ENCODE results near the gene PDE3B. TPM values are rescaled to one million over a fixed set of nuclear protein-coding genes. Genes with fewer than 3 reads are reported as not detected.
"Not testable (repeated sequence)": the region's sequence is repeated elsewhere in the genome, so short reads cannot be mapped to it uniquely, and the experiment has no call there.

PDE3B gene
- total and polyA plus RNA-seq, 2 of the 8 experiments (the other 6 are each of a cell fraction or from before 2014, with no cell fraction given), result 2.7 to 10.9 TPM

DNA sequence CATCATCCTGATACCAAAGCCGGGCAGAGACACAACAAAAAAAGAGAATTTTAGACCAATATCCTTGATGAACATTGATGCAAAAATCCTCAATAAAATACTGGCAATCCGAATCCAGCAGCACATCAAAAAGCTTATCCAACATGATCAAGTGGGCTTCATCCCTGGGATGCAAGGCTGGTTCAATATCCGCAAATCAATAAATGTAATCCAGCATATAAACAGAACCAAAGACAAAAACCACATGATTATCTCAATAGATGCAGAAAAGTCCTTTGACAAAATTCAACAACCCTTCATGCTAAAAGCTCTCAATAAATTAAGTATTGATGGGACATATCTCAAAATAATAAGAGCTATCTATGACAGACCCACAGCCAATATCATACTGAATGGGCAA lies 21.3 kb downstream of the PDE3B start:
- H2AK5ac ChIP-seq (ENCODE audit: low read depth, low read length); H3K14ac ChIP-seq (ENCODE audit: insufficient read length); H3K18ac ChIP-seq (ENCODE audit: extremely low read depth, low read length); H3K27me3 ChIP-seq (replicated peaks in 1 of 4; ENCODE audit: control insufficient read depth in 3 of 4, extremely low read depth in 1 of 4, insufficient read depth in 3 of 4, low read length in 3 of 4); H3K9ac ChIP-seq (replicated peaks in 1 of 4; ENCODE audit: extremely low read depth in 1 of 4, low read depth in 3 of 4, low read length in 3 of 4); H3K79me2 ChIP-seq (ENCODE audit: control insufficient read depth in 1 of 2, insufficient read depth in 2 of 2, low read length in 2 of 2); H3K23me2 ChIP-seq (ENCODE audit: low read depth, low read length); H4K91ac ChIP-seq (replicated peaks; ENCODE audit: insufficient read length, low read length); H4K5ac ChIP-seq (ENCODE audit: insufficient read length, low read depth, low read length); H3K56ac ChIP-seq (replicated peaks; ENCODE audit: insufficient read length, low read depth, low read length); H3K27ac ChIP-seq (ENCODE audit: low read depth, low read length); H2BK20ac ChIP-seq (ENCODE audit: low read length); H3K4me2 ChIP-seq (ENCODE audit: insufficient read depth in 1 of 2, low read depth in 2 of 2, low read length in 2 of 2); CTCF ChIA-PET (ENCODE audit: partially characterized antibody); H2AFZ ChIP-seq (ENCODE audit: low read length); H3K23ac ChIP-seq (ENCODE audit: insufficient read length); H2BK15ac ChIP-seq (ENCODE audit: low read length); H3K36me3 ChIP-seq (ENCODE audit: control insufficient read depth in 2 of 4, insufficient read depth in 4 of 4, low read length in 3 of 4); H4K8ac ChIP-seq (ENCODE audit: extremely low read depth, insufficient read depth, low read length); H2BK5ac ChIP-seq (ENCODE audit: low read depth, low read length); FAIRE-seq; H4K20me1 ChIP-seq (replicated peaks in 1 of 2; ENCODE audit: control insufficient read depth in 1 of 2, insufficient read depth in 2 of 2, low read length in 2 of 2); H3K79me1 ChIP-seq (ENCODE audit: low read depth, low read length); H2BK120ac ChIP-seq (replicated peaks; ENCODE audit: low read depth, low read length); H2BK12ac ChIP-seq (ENCODE audit: low read depth, low read length); DNase-seq (ENCODE audit: low read depth in 1 of 2, low spot score in 2 of 2); H3K4me1 ChIP-seq (replicated peaks in 1 of 4; ENCODE audit: control insufficient read depth in 3 of 4, insufficient read depth in 4 of 4, low read length in 3 of 4); H3K4ac ChIP-seq (replicated peaks; ENCODE audit: insufficient read length, low read depth, low read length); H3K4me3 ChIP-seq (ENCODE audit: extremely low read depth in 1 of 4, insufficient read depth in 2 of 4, low read depth in 3 of 4, low read length in 4 of 4): not testable (repeated sequence)
- peaks cover 0 to 11% of the 10 kb centered on the region in 2 experiments; a peak in 1 of 4 replicates for H3K9me3 ChIP-seq (ENCODE audit: insufficient read depth in 2 of 2, low read depth in 1 of 2, low read length in 1 of 2)
- 91% methylated on average over 3 of the region's 3 CpGs; no CpG with 5 or more reads in 1 of the 2 experiments for WGBS, 2 experiments (ENCODE audit: extremely low coverage in 1 of 2, insufficient coverage in 1 of 2, insufficient read length in 1 of 2, insufficient replicate concordance in 2 of 2, low coverage in 1 of 2, low lambda C conversion rate in 2 of 2, missing lambda C conversion rate in 1 of 2)
- POLR2A ChIA-PET (ENCODE audit: partially characterized antibody), result interaction anchor here (0.8 kb wide), 1 partner anchor 25 kb away, joined by 3 read pairs; no protein-coding TSS in a partner anchor

DNA sequence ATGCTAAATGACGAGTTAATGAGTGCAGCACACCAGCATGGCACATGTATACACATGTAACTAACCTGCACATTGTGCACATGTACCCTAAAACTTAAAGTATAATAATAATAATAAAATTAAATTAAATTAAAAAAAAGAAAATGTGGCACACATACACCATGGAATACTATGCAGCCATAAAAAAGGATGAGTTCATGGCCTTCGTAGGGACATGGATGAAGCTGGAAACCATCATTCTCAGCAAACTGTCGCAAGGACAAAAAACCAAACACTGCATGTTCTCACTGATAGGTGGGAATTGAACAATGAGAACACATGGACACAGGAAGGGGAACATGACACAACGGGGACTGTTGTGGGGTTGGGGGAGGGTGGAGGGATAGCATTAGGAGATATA lies 23.7 kb downstream of the PDE3B start:
- CTCF ChIA-PET (ENCODE audit: partially characterized antibody), result interaction anchor here (1.0 to 1.6 kb wide), 3 partner anchors 237 to 308 kb away, joined by 3 to 4 read pairs (median 3); no protein-coding TSS in a partner anchor
- H4K91ac ChIP-seq (replicated peaks; ENCODE audit: insufficient read length, low read length); H3K4me2 ChIP-seq (ENCODE audit: insufficient read depth in 1 of 2, low read depth in 2 of 2, low read length in 2 of 2); H2AK5ac ChIP-seq (ENCODE audit: low read depth, low read length); H3K4ac ChIP-seq (replicated peaks; ENCODE audit: insufficient read length, low read depth, low read length); H3K9me3 ChIP-seq (ENCODE audit: insufficient read depth in 2 of 2, low read depth in 1 of 2, low read length in 1 of 2); H3K27ac ChIP-seq (ENCODE audit: low read depth, low read length); H3K14ac ChIP-seq (ENCODE audit: insufficient read length); H2BK120ac ChIP-seq (replicated peaks; ENCODE audit: low read depth, low read length); H3K56ac ChIP-seq (replicated peaks; ENCODE audit: insufficient read length, low read depth, low read length); FAIRE-seq; H3K23me2 ChIP-seq (ENCODE audit: low read depth, low read length); H2AFZ ChIP-seq (ENCODE audit: low read length); H4K5ac ChIP-seq (ENCODE audit: insufficient read length, low read depth, low read length); H3K79me1 ChIP-seq (ENCODE audit: low read depth, low read length); H3K18ac ChIP-seq (ENCODE audit: extremely low read depth, low read length); H2BK12ac ChIP-seq (ENCODE audit: low read depth, low read length); H2BK15ac ChIP-seq (ENCODE audit: low read length); POLR2A ChIA-PET (ENCODE audit: partially characterized antibody); H4K8ac ChIP-seq (ENCODE audit: extremely low read depth, insufficient read depth, low read length); H4K20me1 ChIP-seq (replicated peaks in 1 of 2; ENCODE audit: control insufficient read depth in 1 of 2, insufficient read depth in 2 of 2, low read length in 2 of 2); H3K4me3 ChIP-seq (ENCODE audit: extremely low read depth in 1 of 4, insufficient read depth in 2 of 4, low read depth in 3 of 4, low read length in 4 of 4); H3K9ac ChIP-seq (replicated peaks in 1 of 4; ENCODE audit: extremely low read depth in 1 of 4, low read depth in 3 of 4, low read length in 3 of 4); H3K79me2 ChIP-seq (ENCODE audit: control insufficient read depth in 1 of 2, insufficient read depth in 2 of 2, low read length in 2 of 2); H3K36me3 ChIP-seq (ENCODE audit: control insufficient read depth in 2 of 4, insufficient read depth in 4 of 4, low read length in 3 of 4); DNase-seq (ENCODE audit: low read depth in 1 of 2, low spot score in 2 of 2); H3K4me1 ChIP-seq (replicated peaks in 1 of 4; ENCODE audit: control insufficient read depth in 3 of 4, insufficient read depth in 4 of 4, low read length in 3 of 4); H3K27me3 ChIP-seq (replicated peaks in 1 of 4; ENCODE audit: control insufficient read depth in 3 of 4, extremely low read depth in 1 of 4, insufficient read depth in 3 of 4, low read length in 3 of 4); H3K23ac ChIP-seq (ENCODE audit: insufficient read length); H2BK5ac ChIP-seq (ENCODE audit: low read depth, low read length); H2BK20ac ChIP-seq (ENCODE audit: low read length): not testable (repeated sequence)
- WGBS, 2 experiments (ENCODE audit: extremely low coverage in 1 of 2, insufficient coverage in 1 of 2, insufficient read length in 1 of 2, insufficient replicate concordance in 2 of 2, low coverage in 1 of 2, low lambda C conversion rate in 2 of 2, missing lambda C conversion rate in 1 of 2), result 84% methylated on average over 4 of the region's 4 CpGs; no CpG with 5 or more reads in 1 of the 2 experiments

Data from H1 (cell line).